B cell (primary cell): Measurements from ENCODE around the gene CEP41. TPM values are rescaled to one million over a fixed set of nuclear protein-coding genes. Genes with fewer than 3 reads are reported as not detected.

Source experiments
- ATAC-seq: fragments of 200-7000 bp; cut with Tn5 transposase; one replicate; pipeline ENCODE4 v1.10.0; 2021; ENCODE audit warnings: low read depth, mild to moderate bottlenecking, moderate number of reproducible peaks, moderate library complexity
- CTCF ChIA-PET: fragments of 350-600 bp; sonication (Branson Sonifier 250); formaldehyde crosslinking; loops from one replicate; lab custom pipeline; 2021; ENCODE audit warnings: antibody characterized with exemption, inconsistent platforms; lab: Charles Lee
- POLR2A ChIA-PET: fragments of 350-600 bp; sonication (Branson Sonifier 250); formaldehyde crosslinking; loops from one replicate; lab custom pipeline; 2021; ENCODE audit warnings: antibody characterized with exemption; lab: Charles Lee
- DNase-seq: peaks from one replicate; pipeline ENCODE4 v3.0.0; 2013
- H2AFZ ChIP-seq: 2 replicates; pipeline ENCODE4 v1.6.1; 2012; ENCODE audit warnings: mild to moderate bottlenecking, low read depth, low read length; ENCODE audit not compliant: insufficient read depth, poor library complexity, severe bottlenecking
- H3K27ac ChIP-seq, 2 donors: 1 replicate in 1 of 2; 2 replicates in 1 of 2; pipeline ENCODE4 v1.5.1; 2012 to 2013; ENCODE audit warnings: low read length in 2 of 2, mild to moderate bottlenecking in 2 of 2, moderate library complexity in 1 of 2
- H3K27me3 ChIP-seq, 4 experiments: fragments of 200-600 bp in 1 of 4; sonication (generic) in 1 of 4; replicated peaks in 1 of 4; 1 replicate in 2 of 4; 2 replicates in 2 of 4; pipeline versions ENCODE4 v1.6.1 to v1.7.0; 2013 to 2016; ENCODE audit warnings: low read length in 3 of 4, mild to moderate bottlenecking in 2 of 4, mixed read lengths in 1 of 4, moderate library complexity in 1 of 4; ENCODE audit not compliant: insufficient read depth in 4 of 4, control insufficient read depth in 3 of 4; ENCODE audit errors: control extremely low read depth in 1 of 4
- H3K36me3 ChIP-seq, 2 experiments: replicated peaks in 1 of 2; 1 replicate in 1 of 2; 2 replicates in 1 of 2; pipeline versions ENCODE4 v1.6.1 to v1.7.1; 2013; ENCODE audit warnings: low read length in 1 of 2; ENCODE audit not compliant: insufficient read depth in 2 of 2, control insufficient read depth in 1 of 2; ENCODE audit errors: control extremely low read depth in 1 of 2, extremely low read depth in 1 of 2
- H3K4me1 ChIP-seq, 2 donors: fragments of 200-600 bp in 1 of 2; sonication (generic) in 1 of 2; 1 replicate in 1 of 2; 2 replicates in 1 of 2; pipeline versions ENCODE4 v1.5.1 to v1.6.1; 2013 to 2017; ENCODE audit warnings: low read length in 2 of 2; ENCODE audit not compliant: control insufficient read depth in 2 of 2, insufficient read depth in 2 of 2
- H3K4me2 ChIP-seq: replicated peaks from 2 replicates; pipeline ENCODE3; 2012; ENCODE audit warnings: mild to moderate bottlenecking, low read depth, low read length; ENCODE audit not compliant: poor library complexity, severe bottlenecking
- H3K4me3 ChIP-seq, 5 experiments: fragments of 200-600 bp in 1 of 5; sonication (generic) in 1 of 5; 1 replicate in 3 of 5; 2 replicates in 2 of 5; pipeline versions ENCODE4 v1.5.1 to v1.7.0; 2011 to 2016; ENCODE audit warnings: low read length in 4 of 5, mild to moderate bottlenecking in 4 of 5, low read depth in 2 of 5, control low read depth in 1 of 5, moderate library complexity in 1 of 5; ENCODE audit not compliant: insufficient read depth in 1 of 5; ENCODE audit errors: control extremely low read depth in 1 of 5, extremely low read depth in 1 of 5
- H3K79me2 ChIP-seq: fragments of 200-600 bp; sonication (generic); one replicate; pipeline ENCODE4 v1.6.0; 2016; ENCODE audit warnings: low read length; ENCODE audit not compliant: control insufficient read depth, insufficient read depth
- H3K9ac ChIP-seq: fragments of 200-600 bp; sonication (generic); 2 replicates; pipeline ENCODE4 v1.6.1; 2017; ENCODE audit warnings: mild to moderate bottlenecking, low read length, moderate library complexity
- H3K9me3 ChIP-seq, 3 donors: one replicate each; pipeline versions ENCODE4 v1.6.1 to v1.7.1; 2013; ENCODE audit warnings: low read length in 2 of 3; ENCODE audit not compliant: control insufficient read depth in 2 of 3, insufficient read depth in 1 of 3; ENCODE audit errors: control extremely low read depth in 1 of 3
- H4K20me1 ChIP-seq: 2 replicates; pipeline ENCODE4 v1.6.0; 2012; ENCODE audit warnings: mild to moderate bottlenecking, low read length; ENCODE audit not compliant: insufficient read depth, control insufficient read depth, poor library complexity, severe bottlenecking
- H3K27ac Mint-ChIP-seq: one replicate; pipeline ENCODE4 v1.8.0; 2021; ENCODE audit warnings: mixed read lengths
- H3K27me3 Mint-ChIP-seq: one replicate; pipeline ENCODE4 v1.8.0; 2021; ENCODE audit warnings: mixed read lengths
- H3K4me1 Mint-ChIP-seq: one replicate; pipeline ENCODE4 v1.8.0; 2021; ENCODE audit warnings: mixed read lengths
- H3K4me3 Mint-ChIP-seq: one replicate; pipeline ENCODE4 v1.8.0; 2021; ENCODE audit warnings: mixed read lengths
- H3K9me3 Mint-ChIP-seq: one replicate; pipeline ENCODE4 v1.8.0; 2022; ENCODE audit warnings: mixed read lengths; ENCODE audit not compliant: insufficient read depth
- EZH2 ChIP-seq: IDR thresholded peaks from 2 replicates; pipeline ENCODE4 v1.6.1; 2012; ENCODE audit warnings: borderline replicate concordance, low read depth, mild to moderate bottlenecking, moderate library complexity, low read length; ENCODE audit not compliant: insufficient read depth, poor library complexity, severe bottlenecking
- WGBS: methylation state at CpG from one replicate; pipeline ENCODE4 v1.1.5; 2013; ENCODE audit warnings: missing lambda C conversion rate; ENCODE audit not compliant: insufficient coverage; 5-methylcytosine and 5-hydroxymethylcytosine counted together
- intact Hi-C: fragments of 100-400 bp; cut with micrococcal nuclease; formaldehyde crosslinking; loops from one replicate; pipeline ENCODE4 v1.10.0; 2022
- polyA plus RNA-seq: library from polyadenylated mRNA; depleted of rRNA; stranded (reverse); fragments of >200 nt; gene quantifications from 2 replicates; pipeline ENCODE4 v1.2.3, GENCODE V29; 2012
- total RNA-seq, 2 donors: library from RNA; stranded (reverse); fragments of 120-200 nt in 1 of 2; gene quantifications; 1 replicate in 1 of 2; 2 replicates in 1 of 2; pipeline versions ENCODE4 v1.2.3 to v1.2.4, GENCODE V29; 2013 to 2022
- TF ChIP-seq, protein P1 (sequence below): fragments of 200-600 bp; IDR thresholded peaks from one replicate; pipeline ENCODE4 v1.8.0; 2022; ENCODE audit warnings: antibody characterized with exemption, mild to moderate bottlenecking

The CEP41 gene
- total and polyA plus RNA-seq, 2 donors (not counting 1 experiment from before 2014, with no cell fraction given) = 3.4 to 5.9 TPM

DNA sequence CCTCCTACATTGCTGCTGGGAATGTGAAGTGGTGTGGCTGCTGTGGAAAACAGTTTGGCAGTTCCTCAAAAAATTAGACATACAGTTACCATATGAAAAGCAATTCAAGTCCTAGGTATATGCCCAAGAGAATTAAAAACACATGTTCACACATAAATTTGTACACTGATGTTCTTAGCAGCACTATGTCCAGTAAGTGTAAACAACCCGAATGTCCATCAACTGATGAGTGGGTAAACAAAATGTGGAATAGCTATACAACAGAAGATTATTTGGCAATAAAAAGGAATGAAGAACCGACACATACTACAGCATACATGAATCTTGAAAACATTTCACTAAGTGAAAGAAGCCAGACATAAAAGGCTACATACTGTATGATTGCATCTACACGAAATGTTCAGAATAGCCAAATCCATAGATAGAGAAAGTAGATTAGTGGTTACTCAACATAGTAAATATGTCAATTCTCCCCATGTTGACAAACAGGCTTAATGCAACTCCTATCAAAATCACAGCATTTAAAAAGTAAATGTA lies 17.2 kb downstream of the CEP41 start:
- no peaks in the 10 kb centered on the region for H3K27me3 Mint-ChIP-seq
- no peaks in the 10 kb centered on the region for H3K4me1 ChIP-seq
- no peaks in the 10 kb centered on the region for H3K9me3 ChIP-seq
- H3K4me3 ChIP-seq = no peak overlapping the region
- TF ChIP-seq, protein P1, sequence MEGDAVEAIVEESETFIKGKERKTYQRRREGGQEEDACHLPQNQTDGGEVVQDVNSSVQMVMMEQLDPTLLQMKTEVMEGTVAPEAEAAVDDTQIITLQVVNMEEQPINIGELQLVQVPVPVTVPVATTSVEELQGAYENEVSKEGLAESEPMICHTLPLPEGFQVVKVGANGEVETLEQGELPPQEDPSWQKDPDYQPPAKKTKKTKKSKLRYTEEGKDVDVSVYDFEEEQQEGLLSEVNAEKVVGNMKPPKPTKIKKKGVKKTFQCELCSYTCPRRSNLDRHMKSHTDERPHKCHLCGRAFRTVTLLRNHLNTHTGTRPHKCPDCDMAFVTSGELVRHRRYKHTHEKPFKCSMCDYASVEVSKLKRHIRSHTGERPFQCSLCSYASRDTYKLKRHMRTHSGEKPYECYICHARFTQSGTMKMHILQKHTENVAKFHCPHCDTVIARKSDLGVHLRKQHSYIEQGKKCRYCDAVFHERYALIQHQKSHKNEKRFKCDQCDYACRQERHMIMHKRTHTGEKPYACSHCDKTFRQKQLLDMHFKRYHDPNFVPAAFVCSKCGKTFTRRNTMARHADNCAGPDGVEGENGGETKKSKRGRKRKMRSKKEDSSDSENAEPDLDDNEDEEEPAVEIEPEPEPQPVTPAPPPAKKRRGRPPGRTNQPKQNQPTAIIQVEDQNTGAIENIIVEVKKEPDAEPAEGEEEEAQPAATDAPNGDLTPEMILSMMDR = no peak
- TF ChIP-seq EZH2 = no peak
- H3K27me3 ChIP-seq = no peaks in the 10 kb centered on the region
- DNase-seq = no peak
- no peaks in the 10 kb centered on the region for H3K79me2 ChIP-seq
- no peak overlapping the region for H3K4me3 Mint-ChIP-seq
- no CpG with 5 or more reads among the region's 3 CpGs for WGBS
- no peak overlapping the region for H3K4me2 ChIP-seq
- ChIA-PET CTCF (no interaction called here), POLR2A (no interaction called here)
- intact Hi-C loops = no loop called here
- H3K27ac ChIP-seq = no peak overlapping the region
- no peaks in the 10 kb centered on the region for H3K9me3 Mint-ChIP-seq
- no peaks in the 10 kb centered on the region for H3K4me1 Mint-ChIP-seq
- H4K20me1 ChIP-seq = no peaks in the 10 kb centered on the region
- H3K27ac Mint-ChIP-seq = no peak overlapping the region
- no peak for ATAC-seq
- no peak overlapping the region for H3K9ac ChIP-seq
- H2AFZ ChIP-seq = no peak overlapping the region
- H3K36me3 ChIP-seq = no peaks in the 10 kb centered on the region

DNA sequence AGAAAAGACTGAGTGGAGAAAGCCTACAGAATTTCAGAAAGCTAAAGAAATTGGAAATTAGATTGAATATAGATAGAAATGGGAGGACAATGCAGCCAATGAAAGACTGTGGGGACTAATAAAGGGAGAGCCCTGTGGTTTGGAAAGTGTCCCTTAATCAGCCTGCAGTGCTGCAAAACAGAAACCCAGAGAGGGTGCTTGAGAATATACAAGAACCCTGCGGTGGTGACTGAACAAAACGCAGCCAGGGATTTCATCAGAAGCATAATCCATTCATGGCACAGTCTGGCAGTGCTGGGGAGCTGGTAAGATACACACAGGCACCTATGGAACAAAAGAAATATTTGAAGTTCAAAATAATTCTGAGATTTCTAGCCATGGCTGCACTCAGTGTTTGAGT lies 19.1 kb downstream of the CEP41 start:
- ChIA-PET CTCF (no interaction called here), POLR2A (interaction anchor here (0.7 kb wide), 1 partner anchor 143 kb away, joined by 3 read pairs; no protein-coding TSS in a partner anchor)
- Histone ChIP-seq H3K4me2 (no peak overlapping the region), H4K20me1 (no peaks in the 10 kb centered on the region), H3K4me3 (no peak overlapping the region), H3K9me3 (no peaks in the 10 kb centered on the region), H2AFZ (no peak overlapping the region), H3K27me3 (no peaks in the 10 kb centered on the region), H3K4me1 (no peaks in the 10 kb centered on the region), H3K9ac (no peak overlapping the region), H3K79me2 (no peaks in the 10 kb centered on the region), H3K27ac (no peak overlapping the region), H3K36me3 (no peaks in the 10 kb centered on the region)
- WGBS = 88% methylated on average over 2 of the region's 2 CpGs
- Mint-ChIP-seq H3K27me3 (no peaks in the 10 kb centered on the region), H3K9me3 (no peaks in the 10 kb centered on the region), H3K4me1 (no peaks in the 10 kb centered on the region), H3K27ac (no peak overlapping the region), H3K4me3 (no peak overlapping the region)
- ATAC-seq (no peak), DNase-seq (no peak)
- TF ChIP-seq, protein P1 = no peak
- TF ChIP-seq EZH2 = no peak
- intact Hi-C loops = no loop called here
